HepG2 (cell line): ENCODE data around the gene EXPH5. TPM values are rescaled to one million over a fixed set of nuclear protein-coding genes. Genes with fewer than 3 reads are reported as not detected.
A peak's percentile ranks its signal among the peaks of the same experiment; 100 is the strongest.

ENCODE experiments used
- CCDC6 ChIP-seq: sonication (generic); formaldehyde crosslinking; IDR thresholded peaks from 2 replicates; pipeline ENCODE4 v1.8.1; 2022; ENCODE audit warnings: mild to moderate bottlenecking, missing genetic modification reagents, moderate library complexity
- ELF4 ChIP-seq: sonication (generic); formaldehyde crosslinking; IDR thresholded peaks from 2 replicates; pipeline ENCODE4 v1.5.0; 2020; ENCODE audit warnings: missing genetic modification reagents, mild to moderate bottlenecking, moderate library complexity, borderline replicate concordance
- MED13 ChIP-seq: sonication (generic); formaldehyde crosslinking; IDR thresholded peaks from 2 replicates; pipeline ENCODE4 v1.5.0; 2020; ENCODE audit warnings: missing genetic modification reagents
- NFAT5 ChIP-seq: sonication (generic); formaldehyde crosslinking; IDR thresholded peaks from 2 replicates; pipeline ENCODE4 v1.4.0; 2020; ENCODE audit warnings: missing genetic modification reagents
- NR1H2 ChIP-seq: sonication (generic); formaldehyde crosslinking; IDR thresholded peaks from 2 replicates; pipeline ENCODE4 v1.8.1; 2022; ENCODE audit warnings: low read depth, missing genetic modification reagents, borderline replicate concordance
- SALL1 ChIP-seq: sonication (generic); formaldehyde crosslinking; IDR thresholded peaks from 2 replicates; pipeline ENCODE4 v1.8.0; 2022; ENCODE audit warnings: mild to moderate bottlenecking, missing genetic modification reagents
- SMAD9 ChIP-seq: sonication (generic); formaldehyde crosslinking; IDR thresholded peaks from 2 replicates; pipeline ENCODE4 v1.5.1; 2020; ENCODE audit warnings: mild to moderate bottlenecking, missing genetic modification reagents
- STAG1 ChIP-seq: sonication (generic); formaldehyde crosslinking; IDR thresholded peaks from 2 replicates; pipeline ENCODE4 v1.4.0; 2020; ENCODE audit warnings: missing genetic modification reagents
- THRA ChIP-seq: sonication (generic); formaldehyde crosslinking; IDR thresholded peaks from 2 replicates; pipeline ENCODE4 v1.4.0; 2020; ENCODE audit warnings: missing genetic modification reagents, borderline replicate concordance
- TIGD3 ChIP-seq: sonication (generic); formaldehyde crosslinking; IDR thresholded peaks from 2 replicates; pipeline ENCODE4 v1.5.1; 2020; ENCODE audit warnings: mild to moderate bottlenecking, missing genetic modification reagents, borderline replicate concordance
- ZNF317 ChIP-seq: sonication (generic); formaldehyde crosslinking; IDR thresholded peaks from 2 replicates; pipeline ENCODE4 v1.5.0; 2020; ENCODE audit warnings: mild to moderate bottlenecking, missing genetic modification reagents
- ZNF350 ChIP-seq: sonication (generic); formaldehyde crosslinking; IDR thresholded peaks from 2 replicates; pipeline ENCODE4 v1.4.0; 2020; ENCODE audit warnings: mild to moderate bottlenecking, low read depth, missing genetic modification reagents, borderline replicate concordance
- ZNF546 ChIP-seq: sonication (generic); formaldehyde crosslinking; conservative IDR thresholded peaks from 2 replicates; pipeline ENCODE4 v1.8.1; 2023; ENCODE audit warnings: mild to moderate bottlenecking, missing genetic modification reagents
- ZNF574 ChIP-seq: sonication (generic); formaldehyde crosslinking; IDR thresholded peaks from 2 replicates; pipeline ENCODE4 v1.4.0; 2020; ENCODE audit warnings: missing genetic modification reagents
- ZNF670 ChIP-seq: sonication (generic); formaldehyde crosslinking; IDR thresholded peaks from 2 replicates; pipeline ENCODE4 v1.8.0; 2022; ENCODE audit warnings: mild to moderate bottlenecking, missing genetic modification reagents, borderline replicate concordance
- polyA plus RNA-seq, 8 experiments: library from polyadenylated mRNA; depleted of rRNA in 3 of 8; stranded (reverse) in 7 of 8; unstranded in 1 of 8; fragments of >200 nt; fragmentation: Illumina TruSeq in 4 of 8; extraction: Trizol in 4 of 8; gene quantifications; 2 replicates each; pipeline versions ENCODE4 v1.2.1 to v1.2.3, GENCODE V29; 2011 to 2016; ENCODE audit warnings: low read depth in 4 of 8, missing spikeins in 1 of 8, mixed read lengths in 1 of 8; ENCODE audit not compliant: insufficient read depth in 1 of 8
- total RNA-seq, 5 experiments: library from RNA; depleted of rRNA; stranded (reverse); fragments of >200 nt; fragmentation: Illumina TruSeq; extraction: Trizol; gene quantifications; 2 replicates each; pipeline ENCODE4 v1.2.3, GENCODE V29; 2016; ENCODE audit warnings: low read depth in 1 of 5

Gene EXPH5
- total and polyA plus RNA-seq, 2 of the 13 experiments (the other 11 are each of a cell fraction or from before 2014, with no cell fraction given) = under 0.01 to 0.02 TPM

- no peak for TF ChIP-seq NFAT5 (CRISPR knock-in tag)
- TF ChIP-seq ZNF574 (CRISPR knock-in tag) = peak; percentile 77
- no peak for TF ChIP-seq TIGD3 (CRISPR knock-in tag)
- peak; percentile 62; the same call in 1 of the 2 replicates for TF ChIP-seq ZNF317
- TF ChIP-seq SMAD9 (CRISPR knock-in tag) = no peak
- no peak for TF ChIP-seq STAG1
- TF ChIP-seq ZNF546 (CRISPR knock-in tag) = 0 out of 2 replicates have a peak, but pooled peaks have one; percentile 29
- TF ChIP-seq ZNF350 (CRISPR knock-in tag) = peak; percentile 73; the same call in 1 of the 2 replicates
- no peak for TF ChIP-seq MED13 (CRISPR knock-in tag)
- no peak for TF ChIP-seq ELF4 (CRISPR knock-in tag)
- TF ChIP-seq THRA (CRISPR knock-in tag) = peak; percentile 35; the same call in 1 of the 2 replicates
- peak; percentile 65; the same call in 1 of the 2 replicates for TF ChIP-seq ZNF670
- peak; percentile 50; the same call in 1 of the 2 replicates for TF ChIP-seq CCDC6
- TF ChIP-seq NR1H2 (CRISPR knock-in tag) = 0 out of 2 replicates have a peak, but pooled peaks have one; percentile 37
- peak; percentile 49 for TF ChIP-seq SALL1 (CRISPR knock-in tag)
Measured at GRCh38 chr11:108467091-108467823, 126.3 kb downstream of the EXPH5 start, which contains the start of gene C11orf65 (continued).
